CD4-positive, CD25-positive, alpha-beta regulatory T cell (primary cell): ENCODE measurements around the gene VWA5B1. TPM values are rescaled to one million over a fixed set of nuclear protein-coding genes. Genes with fewer than 3 reads are reported as not detected.

Source experiments
- ATAC-seq, 2 donors: fragments of 150-1000 bp; cut with Tn5 transposase; one replicate each; pipeline ENCODE4 v1.10.0; 2021; ENCODE audit warnings: low read depth in 2 of 2, moderate number of reproducible peaks in 2 of 2, moderate library complexity in 1 of 2
- DNase-seq, 3 donors: peaks; one replicate each; pipeline versions ENCODE4 v3.0.0 to v3.0.0-alpha.2; 2012 to 2022; ENCODE audit warnings: mixed read lengths in 1 of 3
- H3K27ac ChIP-seq: one replicate; pipeline ENCODE4 v1.7.0; 2013; ENCODE audit warnings: mild to moderate bottlenecking, low read length; ENCODE audit not compliant: insufficient read depth, poor library complexity, severe bottlenecking
- H3K27me3 ChIP-seq: one replicate; pipeline ENCODE4 v1.7.0; 2013; ENCODE audit warnings: low read length; ENCODE audit not compliant: control insufficient read depth, insufficient read depth
- H3K36me3 ChIP-seq: one replicate; pipeline ENCODE4 v1.7.0; 2013; ENCODE audit warnings: mild to moderate bottlenecking, low read length, moderate library complexity; ENCODE audit not compliant: control insufficient read depth, insufficient read depth
- H3K4me1 ChIP-seq: 2 replicates; pipeline ENCODE4 v1.7.0; 2013; ENCODE audit warnings: mild to moderate bottlenecking, low read length; ENCODE audit not compliant: insufficient read depth, control insufficient read depth, poor library complexity, severe bottlenecking
- H3K4me3 ChIP-seq: one replicate; pipeline ENCODE4 v1.7.0; 2013; ENCODE audit warnings: low read depth, mild to moderate bottlenecking, low read length, moderate library complexity
- H3K9me3 ChIP-seq, 2 experiments: 1 replicate in 1 of 2; 2 replicates in 1 of 2; pipeline ENCODE4 v1.7.0; 2013; ENCODE audit warnings: low read length in 2 of 2, mild to moderate bottlenecking in 1 of 2, moderate library complexity in 1 of 2; ENCODE audit not compliant: control insufficient read depth in 2 of 2
- H3K27ac Mint-ChIP-seq, 3 donors: one replicate each; pipeline ENCODE4 v1.8.0; 2020 to 2022; ENCODE audit warnings: mild to moderate bottlenecking in 3 of 3, mixed read lengths in 3 of 3, moderate library complexity in 2 of 3
- H3K27me3 Mint-ChIP-seq: one replicate; pipeline ENCODE4 v1.8.0; 2022; ENCODE audit warnings: mild to moderate bottlenecking, mixed read lengths
- H3K36me3 Mint-ChIP-seq: one replicate; pipeline ENCODE4 v1.8.0; 2020; ENCODE audit warnings: mixed read lengths
- H3K4me1 Mint-ChIP-seq, 4 donors: one replicate each; pipeline ENCODE4 v1.8.0; 2020 to 2022; ENCODE audit warnings: mixed read lengths in 4 of 4, mild to moderate bottlenecking in 1 of 4
- H3K4me3 Mint-ChIP-seq, 4 donors: one replicate each; pipeline ENCODE4 v1.8.0; 2020 to 2022; ENCODE audit warnings: mild to moderate bottlenecking in 4 of 4, mixed read lengths in 4 of 4, moderate library complexity in 3 of 4
- H3K9me3 Mint-ChIP-seq, 7 donors: one replicate each; pipeline ENCODE4 v1.8.0; 2020 to 2022; ENCODE audit warnings: mixed read lengths in 7 of 7, mild to moderate bottlenecking in 3 of 7, moderate library complexity in 2 of 7
- polyA plus RNA-seq, 4 donors: library from polyadenylated mRNA; unstranded; fragments of 300-500 nt; fragmentation: Illumina TruSeq; gene quantifications; one replicate each; pipeline ENCODE4 v1.2.3, GENCODE V29; 2021
- total RNA-seq: library from RNA; stranded (reverse); gene quantifications from one replicate; pipeline ENCODE4 v1.2.3, GENCODE V29; 2022

VWA5B1 gene
- total and polyA plus RNA-seq, 5 donors from 2014 or later, result 0.08 TPM; not detected in 4

DNA sequence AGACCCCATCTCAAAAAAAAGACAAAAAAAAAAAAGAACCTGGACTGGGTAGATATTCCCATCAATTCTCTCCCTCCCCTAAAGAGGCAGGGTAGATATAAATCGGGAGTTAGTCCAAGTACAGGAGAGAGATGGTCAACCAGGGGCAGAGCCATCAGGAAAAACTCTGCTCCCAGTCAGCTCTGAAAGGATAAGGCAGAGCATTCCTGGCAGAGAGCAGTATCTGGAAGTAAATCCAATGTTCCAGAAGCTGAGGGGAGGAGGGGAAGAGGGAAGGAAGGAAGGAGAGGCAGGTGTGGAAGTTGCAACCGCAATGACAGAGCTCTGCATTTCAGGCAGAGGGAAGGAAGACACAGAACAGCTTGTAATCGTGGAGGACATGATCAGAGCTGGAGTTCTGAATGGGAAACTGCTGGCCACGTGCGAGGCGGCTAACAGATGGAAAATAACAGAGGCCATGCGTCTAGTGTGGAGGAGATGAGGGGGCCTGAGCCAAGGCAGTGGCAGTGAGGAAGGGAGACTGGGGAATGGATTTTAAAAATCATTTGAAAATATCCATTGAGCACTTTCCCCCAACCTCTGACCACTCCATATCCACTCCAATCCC lies 15.3 kb upstream of the VWA5B1 start:
- no peaks in the 10 kb centered on the region for H3K36me3 ChIP-seq
- no peak for ATAC-seq
- DNase-seq, result no peak
- Mint-ChIP-seq H3K9me3 (peaks cover 0 to 4% (median 0%) of the 10 kb centered on the region in 7 donors), H3K27me3 (peaks cover 31% of the 10 kb centered on the region), H3K4me3 (no peak overlapping the region), H3K36me3 (no peaks in the 10 kb centered on the region), H3K4me1 (no peaks in the 10 kb centered on the region), H3K27ac (peak overlapping the region in 1 of 3 donors; percentile 48)
- no peak overlapping the region for H3K4me3 ChIP-seq
- H3K4me1 ChIP-seq, result no peaks in the 10 kb centered on the region
- H3K27ac ChIP-seq, result no peak overlapping the region
- H3K9me3 ChIP-seq, result no peaks in the 10 kb centered on the region
- H3K27me3 ChIP-seq, result no peaks in the 10 kb centered on the region

DNA sequence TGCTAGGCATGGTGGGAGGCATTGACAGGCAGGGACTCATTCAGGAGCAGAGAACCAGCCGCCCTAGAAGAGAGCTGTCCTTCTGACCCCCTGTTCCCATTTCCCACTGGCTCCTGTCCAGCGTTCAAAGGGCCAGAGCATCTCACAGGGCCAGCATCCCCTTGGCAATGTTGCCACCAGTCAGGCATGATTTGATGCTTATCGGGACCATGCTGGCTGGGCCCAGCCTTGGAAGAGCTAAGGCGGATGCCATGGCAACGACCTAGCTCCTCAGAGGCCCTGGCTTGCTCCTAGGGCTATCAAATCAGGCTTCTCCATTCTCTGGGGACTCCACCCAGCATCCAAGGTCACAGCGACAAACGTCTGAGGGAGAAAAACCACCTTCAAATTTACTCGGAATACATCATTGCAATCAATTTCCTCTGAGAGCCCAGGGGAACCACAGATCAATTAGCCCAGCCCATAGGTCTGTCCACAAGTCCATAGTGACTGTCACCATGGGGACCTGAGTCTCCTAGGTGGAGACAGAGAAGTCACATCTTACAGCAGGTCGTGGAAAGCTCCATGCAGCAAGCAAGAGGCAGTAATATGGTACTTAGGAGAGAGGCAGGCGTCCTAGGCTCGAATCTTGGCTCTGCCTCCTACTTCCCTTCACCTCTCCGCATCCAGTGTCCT lies 14.1 kb upstream of the VWA5B1 start:
- H3K4me3 Mint-ChIP-seq, result no peak overlapping the region
- no peaks in the 10 kb centered on the region for H3K4me1 ChIP-seq
- H3K9me3 Mint-ChIP-seq, result peaks cover 0 to 4% (median 0%) of the 10 kb centered on the region in 7 donors
- no peak for DNase-seq
- H3K27ac Mint-ChIP-seq, result no peak overlapping the region
- H3K27me3 Mint-ChIP-seq, result peaks cover 23% of the 10 kb centered on the region
- H3K4me1 Mint-ChIP-seq, result no peaks in the 10 kb centered on the region
- no peak for ATAC-seq
- no peaks in the 10 kb centered on the region for H3K36me3 Mint-ChIP-seq
- H3K9me3 ChIP-seq, result no peaks in the 10 kb centered on the region
- H3K27me3 ChIP-seq, result no peaks in the 10 kb centered on the region
- no peak overlapping the region for H3K27ac ChIP-seq
- no peaks in the 10 kb centered on the region for H3K36me3 ChIP-seq
- H3K4me3 ChIP-seq, result no peak overlapping the region

DNA sequence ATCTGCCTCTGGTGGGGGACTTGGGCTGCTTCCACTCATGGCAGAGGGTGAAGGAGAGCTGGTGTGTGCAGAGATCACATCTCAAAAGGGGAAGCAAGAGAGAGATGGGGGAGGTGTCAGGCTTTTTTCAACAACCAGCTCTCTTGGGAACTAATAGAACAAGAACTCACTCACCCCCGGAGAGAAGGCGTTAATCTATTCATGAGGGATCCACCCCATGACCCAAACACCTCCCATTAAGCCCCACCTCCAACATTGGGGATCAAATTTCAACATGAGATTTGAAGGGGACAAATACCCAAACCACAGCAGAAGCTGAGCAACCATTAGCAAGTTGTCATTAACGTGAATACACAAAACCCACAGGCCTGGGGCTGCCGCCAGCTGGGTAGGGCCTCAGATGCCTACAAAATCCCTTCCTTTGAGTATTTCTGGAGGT lies 12.0 kb upstream of the VWA5B1 start:
- no peaks in the 10 kb centered on the region for H3K4me1 ChIP-seq
- H3K36me3 Mint-ChIP-seq, result no peaks in the 10 kb centered on the region
- H3K9me3 ChIP-seq, result no peaks in the 10 kb centered on the region
- no peak overlapping the region for H3K4me3 Mint-ChIP-seq
- H3K4me1 Mint-ChIP-seq, result no peaks in the 10 kb centered on the region
- peaks cover 3% of the 10 kb centered on the region for H3K27me3 ChIP-seq
- no peaks in the 10 kb centered on the region for H3K36me3 ChIP-seq
- DNase-seq (no peak), ATAC-seq (no peak)
- peaks cover 0 to 4% (median 0%) of the 10 kb centered on the region in 7 donors for H3K9me3 Mint-ChIP-seq
- no peak overlapping the region for H3K27ac Mint-ChIP-seq
- no peak overlapping the region for H3K4me3 ChIP-seq
- no peak overlapping the region for H3K27ac ChIP-seq
- H3K27me3 Mint-ChIP-seq, result peaks cover 17% of the 10 kb centered on the region

DNA sequence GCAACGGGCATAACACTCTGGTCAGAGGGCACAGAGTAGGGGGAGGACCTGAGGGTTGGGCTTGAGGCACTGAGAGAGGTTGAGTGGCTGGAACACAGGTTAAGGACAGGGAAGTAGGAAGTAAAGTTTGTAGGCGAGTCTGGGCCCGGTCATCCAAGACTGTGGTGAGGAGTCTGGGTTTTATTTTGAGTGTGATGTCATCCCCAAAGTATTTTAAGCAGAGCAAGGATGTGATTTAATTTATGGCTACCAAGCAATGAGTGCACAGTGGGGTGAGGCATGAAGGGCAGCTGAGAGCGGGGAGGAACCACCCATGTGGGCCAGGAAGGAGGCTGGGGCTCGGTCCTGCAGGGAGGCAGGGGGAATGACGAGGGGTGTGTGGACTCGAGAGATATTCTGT lies 11.2 kb upstream of the VWA5B1 start:
- Mint-ChIP-seq H3K27me3 (peaks cover 17% of the 10 kb centered on the region), H3K4me3 (no peak overlapping the region), H3K9me3 (peaks cover 0 to 2% (median 0%) of the 10 kb centered on the region in 7 donors), H3K36me3 (no peaks in the 10 kb centered on the region), H3K4me1 (no peaks in the 10 kb centered on the region), H3K27ac (no peak overlapping the region)
- no peak for DNase-seq
- Histone ChIP-seq H3K27ac (no peak overlapping the region), H3K36me3 (no peaks in the 10 kb centered on the region), H3K4me1 (no peaks in the 10 kb centered on the region), H3K9me3 (no peaks in the 10 kb centered on the region), H3K27me3 (peaks cover 3% of the 10 kb centered on the region), H3K4me3 (no peak overlapping the region)
- no peak for ATAC-seq

DNA sequence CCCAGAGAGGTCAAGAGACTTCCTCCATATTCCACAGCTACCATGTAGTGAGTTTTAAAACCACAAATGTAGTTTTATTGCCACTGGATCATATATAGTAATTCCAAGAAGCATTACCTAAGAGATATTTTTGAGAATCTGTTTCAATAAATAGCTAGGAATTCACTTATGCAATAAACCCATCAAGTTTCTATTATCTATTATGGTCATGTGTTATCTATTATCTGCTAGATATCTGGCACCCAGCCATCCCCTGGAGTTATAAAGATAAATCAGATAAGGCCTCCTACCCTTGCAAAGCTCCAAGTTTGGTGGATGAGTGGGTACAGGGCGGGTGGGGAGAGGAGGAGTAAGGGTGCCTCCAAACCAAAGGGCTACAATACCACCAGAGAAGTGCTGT lies 10.3 kb upstream of the VWA5B1 start:
- Histone ChIP-seq H3K27ac (no peak overlapping the region), H3K27me3 (peaks cover 4% of the 10 kb centered on the region), H3K4me1 (no peaks in the 10 kb centered on the region), H3K36me3 (no peaks in the 10 kb centered on the region), H3K9me3 (no peaks in the 10 kb centered on the region), H3K4me3 (no peak overlapping the region)
- DNase-seq (no peak), ATAC-seq (no peak)
- no peak overlapping the region for H3K4me3 Mint-ChIP-seq
- peaks cover 3% of the 10 kb centered on the region for H3K36me3 Mint-ChIP-seq
- H3K27me3 Mint-ChIP-seq, result peaks cover 17% of the 10 kb centered on the region
- no peaks in the 10 kb centered on the region for H3K4me1 Mint-ChIP-seq
- H3K27ac Mint-ChIP-seq, result no peak overlapping the region
- H3K9me3 Mint-ChIP-seq, result peaks cover 0 to 7% (median 0%) of the 10 kb centered on the region in 7 donors

DNA sequence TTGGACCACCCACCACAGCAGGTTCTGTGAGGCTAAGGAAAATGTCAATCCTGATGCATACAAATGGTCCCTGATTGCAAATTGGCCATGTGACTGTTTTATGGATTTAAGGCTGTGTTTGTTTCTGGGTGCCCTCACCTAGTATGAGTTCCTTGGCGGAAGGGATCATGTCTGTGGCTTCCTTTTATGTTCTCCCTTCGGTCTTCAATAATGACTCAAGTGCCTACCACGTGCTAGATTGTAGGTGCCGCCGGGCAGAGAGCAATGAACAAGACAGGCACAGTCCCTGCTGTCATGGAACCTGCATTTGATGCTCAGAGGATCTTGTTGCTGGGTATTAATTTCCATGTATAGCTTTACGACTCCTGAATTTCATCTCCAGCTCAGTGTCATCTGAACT lies 9.8 kb upstream of the VWA5B1 start:
- H3K36me3 ChIP-seq, result no peaks in the 10 kb centered on the region
- DNase-seq (no peak), ATAC-seq (no peak)
- H3K27me3 Mint-ChIP-seq, result peaks cover 19% of the 10 kb centered on the region
- H3K27ac ChIP-seq, result no peak overlapping the region
- H3K4me1 ChIP-seq, result no peaks in the 10 kb centered on the region
- H3K4me1 Mint-ChIP-seq, result no peaks in the 10 kb centered on the region
- no peak overlapping the region for H3K4me3 Mint-ChIP-seq
- peaks cover 4% of the 10 kb centered on the region for H3K36me3 Mint-ChIP-seq
- no peak overlapping the region for H3K27ac Mint-ChIP-seq
- no peaks in the 10 kb centered on the region for H3K9me3 ChIP-seq
- H3K27me3 ChIP-seq, result peaks cover 4% of the 10 kb centered on the region
- H3K9me3 Mint-ChIP-seq, result peaks cover 0 to 13% (median 0%) of the 10 kb centered on the region in 7 donors
- no peak overlapping the region for H3K4me3 ChIP-seq

DNA sequence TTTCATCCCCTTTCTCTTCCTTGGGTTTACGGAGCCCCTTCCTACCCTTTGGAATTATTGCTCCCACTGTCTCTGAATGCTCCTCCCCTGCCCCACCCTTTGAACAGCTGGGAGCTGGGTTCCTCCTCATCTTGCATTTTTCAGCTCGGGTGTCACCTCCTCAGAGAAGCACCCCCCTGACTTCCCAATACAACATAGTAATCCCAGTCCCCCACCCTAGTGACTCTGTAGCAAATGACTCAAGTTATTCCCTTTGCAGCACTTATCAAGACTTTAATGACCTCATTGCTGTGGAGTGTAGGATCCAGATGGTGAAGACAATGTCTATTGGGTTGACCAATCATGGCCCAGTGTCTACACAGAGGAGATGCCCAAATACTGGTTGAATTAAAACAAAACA lies 8.9 kb upstream of the VWA5B1 start:
- Mint-ChIP-seq H3K4me3 (no peak overlapping the region), H3K27me3 (peaks cover 21% of the 10 kb centered on the region), H3K27ac (no peak overlapping the region), H3K4me1 (no peaks in the 10 kb centered on the region), H3K9me3 (peaks cover 0 to 13% (median 0%) of the 10 kb centered on the region in 7 donors), H3K36me3 (peaks cover 4% of the 10 kb centered on the region)
- no peak for ATAC-seq
- no peaks in the 10 kb centered on the region for H3K9me3 ChIP-seq
- DNase-seq, result no peak
- no peaks in the 10 kb centered on the region for H3K36me3 ChIP-seq
- H3K4me3 ChIP-seq, result no peak overlapping the region
- H3K4me1 ChIP-seq, result no peaks in the 10 kb centered on the region
- no peak overlapping the region for H3K27ac ChIP-seq
- H3K27me3 ChIP-seq, result peaks cover 4% of the 10 kb centered on the region

DNA sequence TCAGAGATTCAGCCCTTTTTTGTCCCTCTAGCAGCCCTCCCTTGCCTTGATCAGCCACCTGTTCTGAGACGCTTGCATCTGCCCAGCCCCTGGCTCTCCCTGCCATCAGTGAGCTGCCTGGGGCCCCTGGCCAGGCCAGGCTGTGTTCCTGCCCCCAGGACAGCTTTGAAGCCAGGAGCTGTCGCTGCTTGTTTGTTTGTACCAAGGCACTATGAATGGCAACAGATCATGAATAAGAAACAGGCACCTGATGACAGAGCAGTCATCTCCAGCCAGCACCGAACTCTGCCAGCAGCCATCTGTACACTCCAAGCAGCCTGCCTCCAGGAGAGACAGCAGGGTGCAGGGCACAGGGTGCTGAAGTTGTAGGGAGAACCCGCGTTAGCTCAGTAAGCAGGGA lies 8.1 kb upstream of the VWA5B1 start:
- peaks cover 0 to 13% (median 0%) of the 10 kb centered on the region in 7 donors for H3K9me3 Mint-ChIP-seq
- H3K27ac Mint-ChIP-seq, result no peak overlapping the region
- H3K4me3 Mint-ChIP-seq, result peak overlapping the region in 1 of 4 donors; percentile 18
- H3K4me1 Mint-ChIP-seq, result no peaks in the 10 kb centered on the region
- Histone ChIP-seq H3K36me3 (no peaks in the 10 kb centered on the region), H3K4me3 (no peak overlapping the region), H3K27me3 (peaks cover 4% of the 10 kb centered on the region), H3K27ac (no peak overlapping the region), H3K4me1 (no peaks in the 10 kb centered on the region), H3K9me3 (no peaks in the 10 kb centered on the region)
- DNase-seq (no peak), ATAC-seq (no peak)
- H3K27me3 Mint-ChIP-seq, result peaks cover 21% of the 10 kb centered on the region
- peaks cover 4% of the 10 kb centered on the region for H3K36me3 Mint-ChIP-seq
